Immature natural killer cell (primary cell): ENCODE measurements around the gene TMTC2. TPM values are rescaled to one million over a fixed set of nuclear protein-coding genes. Genes with fewer than 3 reads are reported as not detected.
"Not testable (repeated sequence)": the region's sequence is repeated elsewhere in the genome, so short reads cannot be mapped to it uniquely, and the experiment has no call there.

Experiments used
- DNase-seq, 3 donors: peaks; one replicate each; pipeline ENCODE4 v3.0.0; 2022; ENCODE audit warnings: mixed read lengths in 1 of 3
- H3K27ac Mint-ChIP-seq, 6 donors: one replicate each; pipeline ENCODE4 v1.8.0; 2020; ENCODE audit warnings: mixed read lengths in 6 of 6, mild to moderate bottlenecking in 5 of 6, inconsistent platforms in 4 of 6, moderate library complexity in 3 of 6
- H3K27me3 Mint-ChIP-seq, 3 donors: one replicate each; pipeline ENCODE4 v1.8.0; 2020 to 2021; ENCODE audit warnings: low read depth in 3 of 3, mild to moderate bottlenecking in 3 of 3, mixed read lengths in 3 of 3, moderate library complexity in 3 of 3, inconsistent platforms in 1 of 3
- H3K36me3 Mint-ChIP-seq, 3 donors: one replicate each; pipeline ENCODE4 v1.8.0; 2020; ENCODE audit warnings: mixed read lengths in 3 of 3, inconsistent platforms in 2 of 3, mild to moderate bottlenecking in 2 of 3
- H3K4me1 Mint-ChIP-seq, 2 donors: one replicate each; pipeline ENCODE4 v1.8.0; 2020; ENCODE audit warnings: inconsistent platforms in 2 of 2, mild to moderate bottlenecking in 2 of 2, mixed read lengths in 2 of 2, moderate library complexity in 1 of 2
- H3K4me3 Mint-ChIP-seq, 5 donors: one replicate each; pipeline ENCODE4 v1.8.0; 2020; ENCODE audit warnings: mild to moderate bottlenecking in 5 of 5, mixed read lengths in 5 of 5, inconsistent platforms in 3 of 5, moderate library complexity in 3 of 5
- H3K9me3 Mint-ChIP-seq, 6 donors: one replicate each; pipeline ENCODE4 v1.8.0; 2020; ENCODE audit warnings: mild to moderate bottlenecking in 6 of 6, mixed read lengths in 6 of 6, inconsistent platforms in 4 of 6, moderate library complexity in 3 of 6
- polyA plus RNA-seq, 3 donors: library from polyadenylated mRNA; unstranded; fragments of 300-500 nt; fragmentation: Illumina TruSeq; gene quantifications; one replicate each; pipeline ENCODE4 v1.2.3, GENCODE V29; 2021

TMTC2 gene
- polyA plus RNA-seq, 3 donors from 2014 or later = not detected

DNA sequence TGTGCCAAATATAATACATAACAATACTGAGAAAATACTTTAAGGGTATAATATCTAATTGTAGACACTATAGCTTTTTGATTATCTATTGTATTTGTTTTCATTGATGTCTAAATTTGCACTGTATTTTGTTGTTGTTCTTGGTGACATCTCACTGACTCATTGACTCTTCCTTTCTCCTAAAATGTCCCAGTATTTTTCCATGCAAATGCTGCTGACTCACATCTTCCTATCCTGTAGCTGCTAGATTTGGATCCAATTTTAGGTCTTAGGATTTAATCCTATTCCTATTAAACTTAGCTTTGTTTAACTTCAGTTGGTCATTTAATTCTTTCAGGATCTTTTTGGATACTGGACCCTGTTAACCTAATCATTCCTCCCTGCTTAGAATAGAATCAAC is 148.5 kb downstream of the TMTC2 start:
- Mint-ChIP-seq H3K4me3 (no peak overlapping the region), H3K36me3 (no peaks in the 10 kb centered on the region), H3K27ac (no peak overlapping the region), H3K4me1 (no peaks in the 10 kb centered on the region), H3K27me3 (peaks cover 0 to 1% (median 0%) of the 10 kb centered on the region in 3 donors), H3K9me3 (peaks cover 0 to 18% (median 5%) of the 10 kb centered on the region in 6 donors)
- DNase-seq = no peak

DNA sequence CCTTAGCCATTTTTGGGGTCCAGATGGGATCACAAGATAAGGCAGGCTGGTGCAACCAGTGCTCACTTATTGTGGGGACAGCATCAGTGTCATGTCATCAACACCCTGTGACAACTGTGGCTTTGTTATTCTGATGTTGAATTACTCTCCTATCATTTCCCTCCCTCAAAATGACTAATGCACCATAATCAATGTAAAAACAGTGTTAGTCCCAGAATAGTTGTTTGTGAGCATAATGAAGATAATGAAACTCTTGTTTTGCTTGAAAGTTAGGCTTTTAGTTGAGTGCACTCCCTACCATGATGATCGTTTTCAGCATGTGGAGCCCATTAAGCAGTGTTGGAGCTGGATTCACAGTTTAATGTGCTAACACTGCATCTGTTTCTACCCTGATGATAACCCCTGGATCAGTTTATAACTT is 151.4 kb downstream of the TMTC2 start:
- Mint-ChIP-seq H3K27me3 (no peaks in the 10 kb centered on the region), H3K36me3 (no peaks in the 10 kb centered on the region), H3K4me1 (no peaks in the 10 kb centered on the region), H3K9me3 (peaks cover 0 to 25% (median 8%) of the 10 kb centered on the region in 6 donors), H3K27ac (no peak overlapping the region), H3K4me3 (no peak overlapping the region)
- DNase-seq = no peak

DNA sequence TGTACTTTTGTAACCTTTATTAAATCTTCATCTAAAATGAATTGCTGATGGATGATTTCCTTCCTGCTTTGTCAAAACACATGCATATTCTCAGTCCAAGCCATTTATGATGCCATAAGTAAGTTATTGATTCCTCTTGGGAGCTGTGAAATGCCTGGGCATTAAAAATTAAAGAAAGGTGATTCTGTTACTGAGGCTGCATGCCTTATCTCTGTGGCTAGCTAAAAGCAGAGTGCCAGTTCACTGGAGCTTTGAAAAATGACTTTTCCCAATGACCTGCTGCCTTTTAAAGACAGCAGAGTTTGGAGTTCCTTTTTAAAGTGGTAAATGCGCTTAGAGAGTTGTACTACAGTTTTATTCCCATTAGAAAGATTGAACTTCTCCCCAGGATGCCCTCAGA is 152.1 kb downstream of the TMTC2 start:
- no peaks in the 10 kb centered on the region for H3K4me1 Mint-ChIP-seq
- H3K9me3 Mint-ChIP-seq = peaks cover 0 to 25% (median 9%) of the 10 kb centered on the region in 6 donors
- H3K27me3 Mint-ChIP-seq = no peaks in the 10 kb centered on the region
- H3K4me3 Mint-ChIP-seq = no peak overlapping the region
- H3K27ac Mint-ChIP-seq = no peak overlapping the region
- no peaks in the 10 kb centered on the region for H3K36me3 Mint-ChIP-seq
- DNase-seq = no peak

DNA sequence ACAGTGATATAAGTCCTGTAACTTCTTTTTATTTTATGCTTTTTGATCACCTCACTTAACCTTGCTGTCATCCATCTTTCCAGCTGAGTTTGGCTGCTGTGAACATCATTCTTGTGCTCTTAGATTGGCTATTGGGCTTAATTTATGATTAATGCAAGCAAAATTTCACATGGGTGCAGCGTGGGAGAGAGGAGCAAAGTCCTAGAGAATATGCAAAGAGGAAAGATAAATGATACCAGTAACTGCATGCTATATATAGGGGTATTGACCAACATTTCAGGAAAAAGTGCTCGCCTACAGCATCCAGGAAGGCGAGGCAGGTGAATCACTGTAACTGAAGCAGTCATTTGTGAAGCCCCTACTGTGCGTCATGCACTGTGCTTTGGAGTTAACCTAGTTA is 153.1 kb downstream of the TMTC2 start:
- Mint-ChIP-seq H3K9me3 (peaks cover 3 to 31% (median 9%) of the 10 kb centered on the region in 6 donors), H3K27ac (no peak overlapping the region), H3K4me3 (no peak overlapping the region), H3K27me3 (no peaks in the 10 kb centered on the region), H3K4me1 (no peaks in the 10 kb centered on the region), H3K36me3 (no peaks in the 10 kb centered on the region)
- DNase-seq = no peak

DNA sequence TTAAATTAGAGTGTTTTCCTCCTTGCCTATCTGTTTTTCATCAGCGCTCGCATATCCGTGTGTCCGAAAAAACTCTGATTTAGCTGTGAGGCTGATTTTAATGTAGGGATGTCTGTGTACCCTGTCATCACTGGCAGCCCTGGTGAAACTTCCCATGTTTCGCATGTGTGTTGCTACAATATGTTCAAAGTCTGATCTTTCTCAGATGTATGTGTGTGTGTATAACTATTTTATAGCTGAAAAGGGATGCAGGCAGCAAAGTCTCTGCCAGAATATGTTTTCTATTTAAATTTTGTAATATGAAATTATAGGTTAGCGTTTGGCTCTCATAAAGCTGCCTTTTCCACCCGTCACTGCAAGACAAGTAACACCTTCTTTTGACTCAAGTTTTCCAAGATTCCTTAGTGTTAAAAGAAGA is 154.8 kb downstream of the TMTC2 start:
- DNase-seq = no peak
- Mint-ChIP-seq H3K27me3 (peaks cover 0 to 2% (median 0%) of the 10 kb centered on the region in 3 donors), H3K36me3 (peaks cover 0 to 2% (median 0%) of the 10 kb centered on the region in 3 donors), H3K4me1 (no peaks in the 10 kb centered on the region), H3K27ac (no peak overlapping the region), H3K9me3 (peaks cover 3 to 22% (median 5%) of the 10 kb centered on the region in 6 donors), H3K4me3 (no peak overlapping the region)

DNA sequence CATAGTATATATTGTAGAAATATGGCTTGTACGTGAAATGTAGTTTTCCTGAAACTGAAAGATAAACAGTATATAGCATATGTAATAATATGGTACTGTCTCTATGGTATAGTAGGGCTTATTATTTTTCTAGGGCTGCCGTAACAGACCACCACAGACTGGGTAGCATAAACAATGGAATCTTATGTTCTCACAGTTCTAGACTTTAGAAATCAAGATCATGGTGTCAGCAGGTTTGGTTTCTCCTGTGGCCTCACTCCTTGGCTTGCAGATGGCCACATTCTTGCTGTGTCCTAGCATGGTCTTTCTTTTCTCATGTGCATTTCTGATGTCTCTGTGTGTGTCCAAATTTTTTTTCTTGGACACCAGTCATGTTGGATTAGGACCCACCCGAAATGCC is 155.8 kb downstream of the TMTC2 start:
- Mint-ChIP-seq H3K36me3 (peaks cover 0 to 3% (median 0%) of the 10 kb centered on the region in 3 donors), H3K27ac (no peak overlapping the region), H3K27me3 (peaks cover 0 to 2% (median 0%) of the 10 kb centered on the region in 3 donors), H3K4me1 (no peaks in the 10 kb centered on the region), H3K9me3 (peaks cover 3 to 28% (median 6%) of the 10 kb centered on the region in 6 donors), H3K4me3 (no peak overlapping the region)
- DNase-seq = no peak

DNA sequence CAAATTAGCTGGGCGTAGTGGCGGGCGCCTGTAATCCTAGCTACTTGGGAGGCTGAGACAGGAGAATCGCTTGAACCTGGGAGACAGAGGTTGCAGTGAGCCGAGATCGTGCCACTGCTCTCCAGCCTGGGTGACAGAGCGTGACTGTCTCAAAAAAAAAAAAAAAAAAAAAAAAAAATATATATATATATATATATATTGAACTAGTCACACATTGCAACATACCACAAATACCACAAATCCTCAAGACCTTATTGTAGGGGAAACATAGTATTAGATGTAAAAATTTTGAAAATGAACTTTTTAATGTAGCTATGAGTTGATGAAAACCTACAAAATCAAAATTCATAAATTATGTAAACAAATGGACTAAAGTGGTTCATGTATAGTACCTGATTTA is 158.4 kb downstream of the TMTC2 start:
- not testable (repeated sequence) for H3K27me3 Mint-ChIP-seq, DNase-seq, H3K4me3 Mint-ChIP-seq, H3K36me3 Mint-ChIP-seq, H3K27ac Mint-ChIP-seq, H3K4me1 Mint-ChIP-seq
- H3K9me3 Mint-ChIP-seq = peaks cover 3 to 26% (median 8%) of the 10 kb centered on the region in 6 donors

DNA sequence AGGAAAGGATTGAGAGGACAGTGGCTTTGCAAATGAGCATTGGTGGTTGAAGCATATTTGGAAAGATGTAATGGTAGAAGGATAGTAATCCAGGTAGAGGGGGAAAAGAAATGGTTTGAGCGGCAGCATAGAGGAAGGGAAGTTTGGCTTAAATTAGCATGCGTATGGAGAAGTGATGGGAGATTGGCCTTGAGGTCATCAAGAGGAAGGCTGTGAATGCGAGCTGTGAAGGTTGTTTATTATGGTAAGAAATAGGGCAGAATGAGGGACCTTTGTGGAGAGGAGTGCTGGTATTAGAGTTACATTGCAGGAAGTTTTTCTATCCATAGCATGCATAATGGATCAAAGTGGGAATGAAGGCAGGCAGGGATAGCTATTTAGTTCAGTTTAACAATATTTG is 162.1 kb downstream of the TMTC2 start:
- Mint-ChIP-seq H3K9me3 (peaks cover 3 to 23% (median 8%) of the 10 kb centered on the region in 6 donors), H3K27me3 (peaks cover 0 to 3% (median 0%) of the 10 kb centered on the region in 3 donors), H3K27ac (no peak overlapping the region), H3K4me3 (no peak overlapping the region), H3K36me3 (peaks cover 0 to 3% (median 0%) of the 10 kb centered on the region in 3 donors), H3K4me1 (no peaks in the 10 kb centered on the region)
- no peak for DNase-seq

DNA sequence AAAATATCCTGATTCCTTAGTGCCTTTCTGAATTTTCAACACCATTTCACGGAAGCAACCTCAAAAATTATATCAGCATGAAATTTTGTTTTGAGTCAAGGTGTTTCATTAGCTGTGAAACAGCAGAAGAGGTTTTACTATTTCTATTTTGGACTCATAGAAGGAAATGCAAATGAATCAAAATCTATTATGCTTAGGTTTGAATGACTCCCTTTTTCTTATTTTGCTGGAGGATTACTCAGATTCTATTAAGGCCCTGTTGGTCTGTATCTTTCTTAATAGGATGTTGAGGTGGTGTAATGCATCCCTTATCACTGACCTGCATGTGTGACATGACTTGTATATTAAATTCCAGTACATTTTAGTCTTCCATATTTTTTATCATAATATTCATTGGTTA is 165.8 kb downstream of the TMTC2 start:
- Mint-ChIP-seq H3K4me1 (no peaks in the 10 kb centered on the region), H3K36me3 (peaks cover 0 to 4% (median 0%) of the 10 kb centered on the region in 3 donors), H3K4me3 (no peak overlapping the region), H3K27ac (no peak overlapping the region), H3K27me3 (peaks cover 0 to 2% (median 0%) of the 10 kb centered on the region in 3 donors), H3K9me3 (peaks cover 0 to 15% (median 7%) of the 10 kb centered on the region in 6 donors)
- no peak for DNase-seq

DNA sequence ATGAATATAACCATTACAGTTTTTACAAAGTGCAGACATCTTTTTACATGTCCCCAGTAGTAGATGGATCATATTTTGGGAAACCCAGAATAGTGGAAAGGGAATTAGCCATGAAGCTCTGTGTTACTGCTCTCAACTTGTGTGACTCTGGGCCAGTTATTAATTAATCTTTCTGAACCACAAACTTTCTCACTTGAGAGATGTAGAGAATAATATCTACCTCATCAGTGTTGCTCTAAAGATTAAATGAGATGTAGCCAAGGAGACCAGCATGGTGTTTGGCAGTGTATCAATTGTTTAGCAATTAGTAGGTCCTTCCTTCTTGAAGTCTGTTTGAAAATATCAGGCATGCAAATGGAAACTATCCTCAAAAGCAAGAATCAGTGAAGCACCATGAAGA is 169.2 kb downstream of the TMTC2 start:
- H3K4me3 Mint-ChIP-seq = no peak overlapping the region
- DNase-seq = no peak
- peaks cover 3 to 12% (median 5%) of the 10 kb centered on the region in 6 donors for H3K9me3 Mint-ChIP-seq
- peaks cover 0 to 2% (median 0%) of the 10 kb centered on the region in 3 donors for H3K27me3 Mint-ChIP-seq
- no peak overlapping the region for H3K27ac Mint-ChIP-seq
- no peaks in the 10 kb centered on the region for H3K4me1 Mint-ChIP-seq
- H3K36me3 Mint-ChIP-seq = peaks cover 0 to 7% (median 0%) of the 10 kb centered on the region in 3 donors

DNA sequence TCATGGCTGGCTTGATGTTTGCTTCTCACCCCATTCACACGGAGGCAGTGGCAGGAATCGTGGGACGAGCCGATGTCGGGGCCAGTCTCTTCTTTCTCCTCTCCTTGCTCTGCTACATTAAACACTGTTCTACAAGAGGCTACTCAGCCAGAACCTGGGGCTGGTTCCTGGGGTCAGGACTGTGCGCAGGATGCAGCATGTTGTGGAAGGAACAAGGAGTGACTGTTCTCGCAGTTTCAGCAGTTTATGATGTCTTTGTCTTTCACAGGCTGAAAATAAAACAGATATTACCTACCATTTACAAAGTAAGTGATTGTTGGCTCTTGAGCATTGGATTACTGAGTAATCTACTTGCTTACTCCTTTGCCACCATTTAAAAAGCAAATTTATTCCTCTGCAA is 170.6 kb downstream of the TMTC2 start:
- H3K27me3 Mint-ChIP-seq = peaks cover 0 to 2% (median 0%) of the 10 kb centered on the region in 3 donors
- no peak overlapping the region for H3K27ac Mint-ChIP-seq
- H3K36me3 Mint-ChIP-seq = peaks cover 0 to 7% (median 0%) of the 10 kb centered on the region in 3 donors
- no peaks in the 10 kb centered on the region for H3K4me1 Mint-ChIP-seq
- no peak for DNase-seq
- H3K4me3 Mint-ChIP-seq = no peak overlapping the region
- H3K9me3 Mint-ChIP-seq = peaks cover 2 to 12% (median 5%) of the 10 kb centered on the region in 6 donors

DNA sequence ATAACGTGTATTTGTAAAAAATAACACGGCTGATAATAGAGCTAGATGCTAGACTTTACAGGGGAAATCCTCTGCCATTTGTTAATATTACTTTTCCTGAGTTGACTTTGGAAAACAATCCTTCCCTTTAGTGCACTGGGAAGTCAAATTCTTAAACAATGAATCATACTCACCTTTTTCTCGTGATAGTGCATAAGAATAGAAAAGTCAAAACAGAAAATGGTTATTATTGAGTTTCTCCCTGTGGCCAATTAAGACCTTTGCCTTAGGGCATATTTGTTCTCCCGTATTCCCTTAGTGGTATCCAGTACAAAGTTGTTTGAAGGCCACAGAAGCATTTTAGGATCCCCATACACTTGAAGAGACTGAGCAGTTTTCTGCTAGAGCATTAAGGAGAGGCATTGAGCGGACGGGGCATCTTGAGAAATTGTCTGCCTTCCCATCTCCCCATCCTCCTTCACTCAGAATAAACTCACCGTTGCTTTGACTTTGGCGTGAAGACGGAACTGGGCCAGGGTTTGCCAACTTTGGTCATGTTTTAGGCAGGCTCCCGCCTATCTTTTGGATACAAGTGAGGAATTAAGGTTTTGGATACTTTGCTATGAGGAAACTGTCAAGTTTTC is 171.3 kb downstream of the TMTC2 start:
- H3K9me3 Mint-ChIP-seq = peaks cover 0 to 12% (median 5%) of the 10 kb centered on the region in 6 donors
- peaks cover 0 to 7% (median 0%) of the 10 kb centered on the region in 3 donors for H3K36me3 Mint-ChIP-seq
- H3K4me3 Mint-ChIP-seq = no peak overlapping the region
- H3K27me3 Mint-ChIP-seq = no peaks in the 10 kb centered on the region
- no peaks in the 10 kb centered on the region for H3K4me1 Mint-ChIP-seq
- DNase-seq = no peak
- H3K27ac Mint-ChIP-seq = no peak overlapping the region

DNA sequence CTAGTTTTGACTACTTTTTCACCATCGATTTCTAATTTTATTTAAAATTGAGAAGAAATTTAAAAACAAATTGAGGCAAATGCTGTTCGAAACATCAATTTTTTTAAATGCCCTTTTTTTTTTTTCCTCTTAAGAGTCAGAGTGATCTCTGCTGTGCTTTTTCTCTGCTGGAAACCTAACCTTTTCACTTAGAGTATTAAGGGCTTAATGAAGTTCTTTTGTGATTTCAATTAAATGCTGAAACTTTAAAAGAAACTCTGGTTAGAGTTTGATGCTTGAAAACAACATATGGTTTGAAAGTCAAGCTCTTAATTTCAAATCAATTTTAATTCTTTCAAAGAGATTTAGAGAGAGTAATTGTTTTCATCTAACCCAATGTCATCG is 171.8 kb downstream of the TMTC2 start:
- no peak overlapping the region for H3K27ac Mint-ChIP-seq
- no peaks in the 10 kb centered on the region for H3K27me3 Mint-ChIP-seq
- no peak overlapping the region for H3K4me3 Mint-ChIP-seq
- H3K36me3 Mint-ChIP-seq = peaks cover 0 to 7% (median 0%) of the 10 kb centered on the region in 3 donors
- DNase-seq = no peak
- no peaks in the 10 kb centered on the region for H3K4me1 Mint-ChIP-seq
- peaks cover 0 to 13% (median 5%) of the 10 kb centered on the region in 6 donors for H3K9me3 Mint-ChIP-seq

DNA sequence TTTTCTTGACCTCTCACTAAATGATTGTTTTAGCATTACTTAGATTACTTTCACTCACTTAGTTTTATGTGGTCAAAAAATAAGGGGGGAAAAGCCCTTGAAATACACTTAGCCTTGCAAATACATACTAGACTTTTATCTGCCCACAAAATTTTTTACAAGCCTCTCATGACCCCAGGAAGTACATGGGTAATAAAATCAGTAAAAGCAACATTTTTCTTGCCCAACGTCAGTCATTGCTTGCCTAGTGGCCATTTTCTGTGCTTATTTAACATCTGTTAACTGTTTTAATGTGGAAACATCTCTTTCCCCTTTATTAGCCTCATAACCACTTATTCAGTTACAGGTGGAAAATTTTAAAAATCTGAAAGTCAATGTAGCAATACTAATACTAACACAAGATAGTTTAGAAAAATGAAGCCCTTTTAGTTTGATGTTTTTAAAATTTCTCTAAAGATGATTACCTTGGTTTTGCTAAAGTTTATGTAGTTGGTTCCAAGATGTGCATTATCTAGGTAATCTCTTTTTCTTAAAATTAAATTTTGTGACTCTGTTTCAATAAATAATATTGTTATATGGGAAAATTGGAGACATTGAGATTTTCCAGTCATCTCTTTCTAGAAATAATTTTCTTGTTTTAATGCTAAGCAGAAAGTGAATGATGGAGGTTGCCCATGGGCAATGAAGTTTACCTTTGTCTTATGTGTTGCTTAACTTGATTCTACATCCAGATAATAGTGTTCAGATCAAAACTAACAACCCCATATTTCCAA is 175.5 kb downstream of the TMTC2 start:
- no peak overlapping the region for H3K4me3 Mint-ChIP-seq
- peaks cover 0 to 4% (median 3%) of the 10 kb centered on the region in 3 donors for H3K36me3 Mint-ChIP-seq
- DNase-seq = no peak
- peaks cover 0 to 2% (median 0%) of the 10 kb centered on the region in 3 donors for H3K27me3 Mint-ChIP-seq
- H3K4me1 Mint-ChIP-seq = no peaks in the 10 kb centered on the region
- no peak overlapping the region for H3K27ac Mint-ChIP-seq
- H3K9me3 Mint-ChIP-seq = peaks cover 0 to 19% (median 9%) of the 10 kb centered on the region in 6 donors
